GM23248 (cell line): ENCODE results near the gene MIEN1.

Source experiments
- EZH2 ChIP-seq: fragments of 200-600 bp; sonication (generic); IDR thresholded peaks from 2 replicates; pipeline ENCODE4 v1.6.1; 2018; ENCODE audit warnings: antibody characterized with exemption, mild to moderate bottlenecking; ENCODE audit not compliant: insufficient read depth, poor library complexity, severe bottlenecking
- EZH2phosphoT487 ChIP-seq: fragments of 200-600 bp; sonication (generic); IDR thresholded peaks from 2 replicates; pipeline ENCODE4 v1.6.1; 2018; ENCODE audit warnings: antibody characterized with exemption, moderate library complexity, mild to moderate bottlenecking, low read depth; ENCODE audit not compliant: insufficient read depth

DNA sequence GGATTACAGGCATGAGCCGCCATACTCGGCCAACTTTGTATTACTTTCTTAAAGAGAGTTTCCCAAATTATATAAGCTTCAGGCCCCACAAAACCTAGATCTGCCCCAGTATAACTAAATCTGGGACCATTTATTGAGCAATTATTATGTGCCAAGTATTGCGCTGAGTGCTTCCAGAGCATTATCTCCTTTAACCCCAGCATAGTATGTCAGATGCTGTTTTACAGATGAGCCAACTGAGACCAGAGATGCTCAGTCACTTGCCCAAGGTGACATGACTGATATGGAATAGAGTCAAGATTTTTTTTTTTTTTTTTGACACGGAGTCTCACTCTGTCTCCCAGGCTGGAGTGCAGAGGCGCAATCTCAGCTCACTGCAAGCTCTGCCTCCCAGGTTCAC lies 32.4 kb downstream of the MIEN1 start:
- TF ChIP-seq EZH2 (no peak), EZH2phosphoT487 (no peak)
